Glutamatergic neuron (in vitro differentiated cells): Measurements from ENCODE around the gene VPS51. TPM values are rescaled to one million over a fixed set of nuclear protein-coding genes. Genes with fewer than 3 reads are reported as not detected.

Experiments
- DNase-seq: peaks from one replicate; pipeline ENCODE4 v3.0.0; 2022
- H3K27ac Mint-ChIP-seq: one replicate; pipeline ENCODE4 v1.8.0; 2020; ENCODE audit warnings: mild to moderate bottlenecking, mixed read lengths, inconsistent platforms; ENCODE audit not compliant: unreplicated experiment
- H3K27me3 Mint-ChIP-seq: one replicate; pipeline ENCODE4 v1.8.0; 2020; ENCODE audit warnings: mild to moderate bottlenecking, moderate library complexity, mixed read lengths, inconsistent platforms; ENCODE audit not compliant: unreplicated experiment
- H3K36me3 Mint-ChIP-seq: one replicate; pipeline ENCODE4 v1.8.0; 2020; ENCODE audit warnings: mild to moderate bottlenecking, mixed read lengths, inconsistent platforms; ENCODE audit not compliant: unreplicated experiment
- H3K4me1 Mint-ChIP-seq: one replicate; pipeline ENCODE4 v1.8.0; 2020; ENCODE audit warnings: mild to moderate bottlenecking, low read depth, mixed read lengths, inconsistent platforms; ENCODE audit not compliant: unreplicated experiment
- H3K4me3 Mint-ChIP-seq: one replicate; pipeline ENCODE4 v1.8.0; 2020; ENCODE audit warnings: mild to moderate bottlenecking, mixed read lengths, inconsistent platforms; ENCODE audit not compliant: unreplicated experiment
- H3K9me3 Mint-ChIP-seq: one replicate; pipeline ENCODE4 v1.8.0; 2020; ENCODE audit warnings: mild to moderate bottlenecking, moderate library complexity, mixed read lengths, inconsistent platforms; ENCODE audit not compliant: unreplicated experiment
- total RNA-seq: library from RNA; stranded (reverse); fragmentation: NEBNext Ultra II Directional; extraction: Animal tissue kit (Norgen Biotek cat#: 25700); gene quantifications from one replicate; pipeline ENCODE4 v1.2.1, GENCODE V29; 2021; ENCODE audit not compliant: unreplicated experiment
- TF ChIP-seq, protein P1 (sequence below): fragments of 200-600 bp; sonication (generic); IDR thresholded peaks from one replicate; pipeline ENCODE4 v1.5.0; 2021; ENCODE audit not compliant: partially characterized antibody, unreplicated experiment

VPS51 gene
- total RNA-seq, 1 donor from 2014 or later = 105 TPM

GRCh38 chr11:65131895-65132237 lies 35.9 kb downstream of the VPS51 start:
- no peak for DNase-seq
- peaks cover 17% of the 10 kb centered on the region for H3K4me1 Mint-ChIP-seq
- peak overlapping the region; percentile 34 for H3K4me3 Mint-ChIP-seq
- H3K9me3 Mint-ChIP-seq = peaks cover 9% of the 10 kb centered on the region
- H3K27me3 Mint-ChIP-seq = peaks cover 6% of the 10 kb centered on the region
- H3K27ac Mint-ChIP-seq = no peak overlapping the region
- H3K36me3 Mint-ChIP-seq = no peaks in the 10 kb centered on the region
- TF ChIP-seq, protein P1, sequence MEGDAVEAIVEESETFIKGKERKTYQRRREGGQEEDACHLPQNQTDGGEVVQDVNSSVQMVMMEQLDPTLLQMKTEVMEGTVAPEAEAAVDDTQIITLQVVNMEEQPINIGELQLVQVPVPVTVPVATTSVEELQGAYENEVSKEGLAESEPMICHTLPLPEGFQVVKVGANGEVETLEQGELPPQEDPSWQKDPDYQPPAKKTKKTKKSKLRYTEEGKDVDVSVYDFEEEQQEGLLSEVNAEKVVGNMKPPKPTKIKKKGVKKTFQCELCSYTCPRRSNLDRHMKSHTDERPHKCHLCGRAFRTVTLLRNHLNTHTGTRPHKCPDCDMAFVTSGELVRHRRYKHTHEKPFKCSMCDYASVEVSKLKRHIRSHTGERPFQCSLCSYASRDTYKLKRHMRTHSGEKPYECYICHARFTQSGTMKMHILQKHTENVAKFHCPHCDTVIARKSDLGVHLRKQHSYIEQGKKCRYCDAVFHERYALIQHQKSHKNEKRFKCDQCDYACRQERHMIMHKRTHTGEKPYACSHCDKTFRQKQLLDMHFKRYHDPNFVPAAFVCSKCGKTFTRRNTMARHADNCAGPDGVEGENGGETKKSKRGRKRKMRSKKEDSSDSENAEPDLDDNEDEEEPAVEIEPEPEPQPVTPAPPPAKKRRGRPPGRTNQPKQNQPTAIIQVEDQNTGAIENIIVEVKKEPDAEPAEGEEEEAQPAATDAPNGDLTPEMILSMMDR = no peak

DNA sequence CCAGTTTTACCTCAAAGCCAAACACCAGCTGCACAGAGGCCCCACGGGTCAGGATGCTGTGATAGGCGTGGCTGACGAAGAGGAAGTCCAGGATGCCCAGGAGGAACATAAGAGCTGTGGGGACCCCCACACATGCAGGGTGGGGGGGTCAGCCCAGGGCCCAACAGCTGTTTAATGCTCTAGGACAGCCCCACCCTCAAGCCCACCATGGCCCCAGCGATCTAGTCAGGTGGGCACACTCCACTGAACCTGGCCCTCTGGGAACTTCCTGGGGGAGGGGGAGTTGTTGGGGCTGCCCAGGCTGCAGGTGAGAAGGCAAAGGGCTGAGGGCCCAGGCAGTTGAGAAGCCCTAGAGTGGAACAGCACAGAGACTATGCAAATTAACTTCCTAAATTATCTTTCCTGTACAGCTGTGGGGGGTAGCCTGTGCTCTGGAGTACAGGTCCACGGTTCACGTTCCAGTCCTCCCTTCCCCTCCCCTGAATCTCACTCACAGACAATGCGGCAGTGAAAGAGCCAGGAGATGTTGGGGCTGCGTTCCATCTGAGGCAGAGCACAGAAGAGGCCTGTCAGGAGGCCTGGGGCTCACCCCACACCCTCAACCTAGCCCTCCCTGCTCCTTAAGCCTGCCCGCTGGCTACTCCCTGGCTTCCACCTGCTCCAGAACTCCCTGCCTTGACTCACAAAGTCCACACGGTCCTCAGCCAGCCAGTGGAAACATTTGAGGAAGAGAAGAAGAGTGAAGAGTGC lies 36.4 kb downstream of the VPS51 start:
- TF ChIP-seq, protein P1 = no peak
- peaks cover 15% of the 10 kb centered on the region for H3K4me1 Mint-ChIP-seq
- DNase-seq = no peak
- H3K27me3 Mint-ChIP-seq = peaks cover 6% of the 10 kb centered on the region
- no peaks in the 10 kb centered on the region for H3K36me3 Mint-ChIP-seq
- peak overlapping the region; percentile 99 for H3K27ac Mint-ChIP-seq
- H3K4me3 Mint-ChIP-seq = peak overlapping the region; percentile 97
- peaks cover 9% of the 10 kb centered on the region for H3K9me3 Mint-ChIP-seq

DNA sequence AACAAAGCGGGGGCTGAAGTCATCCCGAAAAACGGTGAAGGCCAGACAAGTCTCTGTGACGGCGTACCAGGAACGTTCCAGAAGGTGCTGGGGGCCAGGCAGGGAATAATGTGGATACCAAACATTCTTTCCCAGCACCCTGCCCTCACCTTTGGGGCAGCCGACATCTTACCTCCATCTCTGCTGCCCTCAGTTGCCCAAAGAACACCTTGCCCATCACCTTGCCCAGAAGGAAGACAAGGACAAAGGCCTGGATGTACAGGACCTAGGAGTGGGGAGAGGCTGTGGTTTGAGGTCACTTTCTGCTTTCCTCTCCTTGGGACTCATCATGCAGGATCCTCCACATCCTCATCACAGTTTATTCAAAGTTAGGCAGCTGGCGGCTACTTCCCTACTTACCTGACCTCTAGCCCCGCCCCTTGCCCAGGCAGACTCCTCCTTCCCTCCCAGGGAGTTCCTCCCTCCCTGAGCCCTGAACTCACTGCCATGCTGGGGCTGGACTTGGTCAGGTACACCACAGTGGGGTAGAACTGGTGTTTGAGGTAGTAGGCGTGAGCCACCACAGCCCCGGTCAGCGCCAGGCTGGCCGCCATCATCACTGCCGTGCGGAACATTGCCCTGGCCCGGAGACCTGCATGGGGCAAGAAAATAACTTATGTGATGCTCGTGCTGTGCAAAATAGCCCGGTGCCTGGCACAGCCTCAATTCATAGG lies 37.1 kb downstream of the VPS51 start:
- H3K27ac Mint-ChIP-seq = peak overlapping the region; percentile 99
- H3K9me3 Mint-ChIP-seq = peaks cover 9% of the 10 kb centered on the region
- H3K36me3 Mint-ChIP-seq = no peaks in the 10 kb centered on the region
- H3K4me3 Mint-ChIP-seq = peak overlapping the region; percentile 97
- peaks cover 6% of the 10 kb centered on the region for H3K27me3 Mint-ChIP-seq
- peaks cover 15% of the 10 kb centered on the region for H3K4me1 Mint-ChIP-seq
- DNase-seq = no peak
- TF ChIP-seq, protein P1 = no peak

DNA sequence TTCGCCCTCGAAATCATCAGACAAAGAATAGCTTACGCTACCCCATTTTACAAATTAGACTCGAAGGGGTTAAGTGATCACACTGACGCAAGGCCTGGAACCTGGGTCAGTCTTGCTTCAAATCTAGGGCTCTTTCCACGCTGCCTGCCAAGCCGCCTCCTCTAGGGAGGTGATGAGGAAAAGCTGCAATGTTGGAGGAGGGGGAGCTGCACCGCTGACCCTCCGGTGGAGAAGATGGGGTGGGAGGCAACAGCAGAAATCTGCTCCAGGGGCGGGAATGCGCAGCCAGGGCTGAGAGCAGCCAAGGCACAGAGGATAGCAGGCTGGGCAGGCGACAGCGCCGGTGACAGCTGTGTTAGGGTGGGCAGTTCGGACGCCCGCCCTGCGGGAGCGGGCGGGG lies 37.7 kb downstream of the VPS51 start:
- H3K9me3 Mint-ChIP-seq = peaks cover 9% of the 10 kb centered on the region
- H3K4me3 Mint-ChIP-seq = peak overlapping the region; percentile 97

More for the DNA sequence above, 37.7 kb downstream of the VPS51 start:
- TF ChIP-seq, protein P1 = no peak
- peak overlapping the region; percentile 99 for H3K27ac Mint-ChIP-seq
- H3K36me3 Mint-ChIP-seq = no peaks in the 10 kb centered on the region
- DNase-seq = no peak
- H3K27me3 Mint-ChIP-seq = peaks cover 6% of the 10 kb centered on the region
- peaks cover 15% of the 10 kb centered on the region for H3K4me1 Mint-ChIP-seq
